ENCODE measurements around the gene HEPACAM2.

DNA sequence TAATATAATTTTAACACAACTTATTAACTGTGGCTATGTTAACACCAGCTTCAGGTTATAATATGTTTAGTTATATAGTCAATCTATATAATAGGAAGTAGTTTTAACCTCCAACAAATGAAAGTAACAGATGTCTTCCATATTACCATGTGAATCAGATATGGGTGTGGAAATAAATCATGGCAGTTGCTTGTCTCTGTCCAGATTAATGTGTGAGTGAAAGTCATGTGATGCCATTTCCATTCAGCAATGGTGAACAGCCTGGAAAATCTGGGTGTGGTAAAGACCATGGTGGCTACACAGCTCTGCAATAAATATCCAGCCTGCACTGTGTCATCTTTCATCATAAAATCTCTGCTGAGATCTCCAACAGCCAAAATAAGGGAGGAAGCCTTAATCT, 27.8 kb downstream of the HEPACAM2 start:
- no peak for TF ChIP-seq CTCF (IDR thresholded peaks at IDR 0.05; ENCODE audit: low read length)
- TF ChIP-seq EZH2 (IDR thresholded peaks at IDR 0.05; ENCODE audit: borderline replicate concordance, low read length) = no peak

All from OCI-LY1 (cell line).